ENCODE data around the gene ADCY1. TPM values are rescaled to one million over a fixed set of nuclear protein-coding genes. Genes with fewer than 3 reads are reported as not detected.

Gene ADCY1
- total and polyA plus RNA-seq, 8 donors, result 0.33 to 1.8 (median 1.3) TPM

GRCh38 chr7:45660201-45660900, 86.2 kb downstream of the ADCY1 start:
- Histone ChIP-seq H3K36me3 (no peaks in the 10 kb centered on the region), H3K27ac (no peak overlapping the region), H3K4me3 (no peak overlapping the region), H3K27me3 (no peaks in the 10 kb centered on the region), H3K9me3 (no peaks in the 10 kb centered on the region), H3K4me1 (no peaks in the 10 kb centered on the region)
- WGBS, 5 donors, result 77 to 90% (median 88%) methylated on average over 6 of the region's 6 CpGs
- TF ChIP-seq POLR2AphosphoS5 (IDR thresholded peaks at IDR 0.05) (no peak), CTCF (IDR thresholded peaks at IDR 0.05) (no peak), EP300 (IDR thresholded peaks at IDR 0.05) (no peak), POLR2A (IDR thresholded peaks at IDR 0.05) (no peak)
- intact Hi-C loops (cut with DNase I; ENCODE audit: low total_unique reads), result no loop called here
- peak in 1 of 2 donors; percentile 2 for DNase-seq

GRCh38 chr7:45660901-45661211, 86.7 kb downstream of the ADCY1 start:
- H3K27me3 ChIP-seq, result no peaks in the 10 kb centered on the region
- WGBS, 5 donors, result 46 to 86% (median 60%) methylated on average over 1 of the region's 1 CpG
- intact Hi-C loops (cut with DNase I; ENCODE audit: low total_unique reads), result no loop called here
- no peak overlapping the region for H3K4me3 ChIP-seq
- no peaks in the 10 kb centered on the region for H3K4me1 ChIP-seq
- no peak overlapping the region for H3K27ac ChIP-seq
- TF ChIP-seq EP300 (IDR thresholded peaks at IDR 0.05) (no peak), POLR2AphosphoS5 (IDR thresholded peaks at IDR 0.05) (no peak), CTCF (IDR thresholded peaks at IDR 0.05) (no peak), POLR2A (IDR thresholded peaks at IDR 0.05) (no peak)
- H3K36me3 ChIP-seq, result no peaks in the 10 kb centered on the region
- no peaks in the 10 kb centered on the region for H3K9me3 ChIP-seq
- DNase-seq, result peak in 1 of 2 donors; percentile 8

- Histone ChIP-seq H3K36me3 (no peaks in the 10 kb centered on the region), H3K9me3 (no peaks in the 10 kb centered on the region), H3K4me1 (no peaks in the 10 kb centered on the region), H3K27ac (no peak overlapping the region), H3K4me3 (no peak overlapping the region), H3K27me3 (no peaks in the 10 kb centered on the region)
- TF ChIP-seq CTCF (IDR thresholded peaks at IDR 0.05) (no peak), POLR2A (IDR thresholded peaks at IDR 0.05) (no peak), POLR2AphosphoS5 (IDR thresholded peaks at IDR 0.05) (no peak), EP300 (IDR thresholded peaks at IDR 0.05) (no peak)
- intact Hi-C loops (cut with DNase I; ENCODE audit: low total_unique reads), result no loop called here
- peak in 1 of 2 donors; percentile 5 for DNase-seq
- WGBS, 5 donors, result 88 to 94% (median 90%) methylated on average over 16 of the region's 16 CpGs
Observed at GRCh38 chr7:45661302-45661995, 87.3 kb downstream of the ADCY1 start.

GRCh38 chr7:45662018-45662417, 87.8 kb downstream of the ADCY1 start:
- intact Hi-C loops (cut with DNase I; ENCODE audit: low total_unique reads), result no loop called here
- TF ChIP-seq POLR2AphosphoS5 (IDR thresholded peaks at IDR 0.05) (no peak), EP300 (IDR thresholded peaks at IDR 0.05) (no peak)
- peak in 1 of 2 donors; percentile 19 for DNase-seq
- Histone ChIP-seq H3K36me3 (no peaks in the 10 kb centered on the region), H3K27me3 (no peaks in the 10 kb centered on the region), H3K9me3 (no peaks in the 10 kb centered on the region), H3K27ac (no peak overlapping the region), H3K4me3 (no peak overlapping the region), H3K4me1 (no peaks in the 10 kb centered on the region)
- 90 to 95% (median 93%) methylated on average over 6 of the region's 6 CpGs for WGBS, 5 donors

Measured in stomach (tissue), 9 donors.